ENCODE data around the gene ENOPH1.

DNA sequence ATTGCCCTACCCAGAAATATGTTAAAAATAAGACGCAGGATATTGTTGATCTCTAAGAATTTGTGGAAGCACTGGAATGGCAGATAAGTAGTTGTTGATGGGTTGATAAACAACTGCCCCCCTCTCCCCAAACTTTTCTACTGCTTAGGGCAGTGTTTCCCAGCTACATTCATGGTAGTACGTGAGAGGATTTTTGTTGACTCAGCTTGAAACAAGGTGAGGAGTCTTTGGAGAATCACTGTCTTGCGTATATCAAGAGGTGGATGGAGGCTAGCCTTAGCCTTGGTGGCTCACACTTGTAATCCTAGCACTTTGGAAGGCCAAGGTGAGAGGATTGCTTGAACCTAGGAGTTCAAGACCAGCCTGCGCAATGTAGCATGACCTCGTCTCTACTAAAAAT is 5.7 kb downstream of the ENOPH1 start:
- TF ChIP-seq, protein P1, sequence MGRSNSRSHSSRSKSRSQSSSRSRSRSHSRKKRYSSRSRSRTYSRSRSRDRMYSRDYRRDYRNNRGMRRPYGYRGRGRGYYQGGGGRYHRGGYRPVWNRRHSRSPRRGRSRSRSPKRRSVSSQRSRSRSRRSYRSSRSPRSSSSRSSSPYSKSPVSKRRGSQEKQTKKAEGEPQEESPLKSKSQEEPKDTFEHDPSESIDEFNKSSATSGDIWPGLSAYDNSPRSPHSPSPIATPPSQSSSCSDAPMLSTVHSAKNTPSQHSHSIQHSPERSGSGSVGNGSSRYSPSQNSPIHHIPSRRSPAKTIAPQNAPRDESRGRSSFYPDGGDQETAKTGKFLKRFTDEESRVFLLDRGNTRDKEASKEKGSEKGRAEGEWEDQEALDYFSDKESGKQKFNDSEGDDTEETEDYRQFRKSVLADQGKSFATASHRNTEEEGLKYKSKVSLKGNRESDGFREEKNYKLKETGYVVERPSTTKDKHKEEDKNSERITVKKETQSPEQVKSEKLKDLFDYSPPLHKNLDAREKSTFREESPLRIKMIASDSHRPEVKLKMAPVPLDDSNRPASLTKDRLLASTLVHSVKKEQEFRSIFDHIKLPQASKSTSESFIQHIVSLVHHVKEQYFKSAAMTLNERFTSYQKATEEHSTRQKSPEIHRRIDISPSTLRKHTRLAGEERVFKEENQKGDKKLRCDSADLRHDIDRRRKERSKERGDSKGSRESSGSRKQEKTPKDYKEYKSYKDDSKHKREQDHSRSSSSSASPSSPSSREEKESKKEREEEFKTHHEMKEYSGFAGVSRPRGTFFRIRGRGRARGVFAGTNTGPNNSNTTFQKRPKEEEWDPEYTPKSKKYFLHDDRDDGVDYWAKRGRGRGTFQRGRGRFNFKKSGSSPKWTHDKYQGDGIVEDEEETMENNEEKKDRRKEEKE (IDR thresholded peaks at IDR 0.05) = no peak
- TF ChIP-seq EZH2 (conservative IDR thresholded peaks at IDR 0.05; ENCODE audit: low read depth, low read length) (no peak), ZBTB20 (CRISPR knock-in tag; IDR thresholded peaks at IDR 0.05; ENCODE audit: borderline replicate concordance, low read depth) (no peak), THAP11 (CRISPR knock-in tag; IDR thresholded peaks at IDR 0.05) (no peak), ZC3H13 (CRISPR knock-in tag; IDR thresholded peaks at IDR 0.05) (no peak), FOXK2 (IDR thresholded peaks at IDR 0.05) (no peak), MXI1 (IDR thresholded peaks at IDR 0.05; ENCODE audit: borderline replicate concordance, low read depth, low read length) (no peak)
- TF ChIP-seq, protein P2, sequence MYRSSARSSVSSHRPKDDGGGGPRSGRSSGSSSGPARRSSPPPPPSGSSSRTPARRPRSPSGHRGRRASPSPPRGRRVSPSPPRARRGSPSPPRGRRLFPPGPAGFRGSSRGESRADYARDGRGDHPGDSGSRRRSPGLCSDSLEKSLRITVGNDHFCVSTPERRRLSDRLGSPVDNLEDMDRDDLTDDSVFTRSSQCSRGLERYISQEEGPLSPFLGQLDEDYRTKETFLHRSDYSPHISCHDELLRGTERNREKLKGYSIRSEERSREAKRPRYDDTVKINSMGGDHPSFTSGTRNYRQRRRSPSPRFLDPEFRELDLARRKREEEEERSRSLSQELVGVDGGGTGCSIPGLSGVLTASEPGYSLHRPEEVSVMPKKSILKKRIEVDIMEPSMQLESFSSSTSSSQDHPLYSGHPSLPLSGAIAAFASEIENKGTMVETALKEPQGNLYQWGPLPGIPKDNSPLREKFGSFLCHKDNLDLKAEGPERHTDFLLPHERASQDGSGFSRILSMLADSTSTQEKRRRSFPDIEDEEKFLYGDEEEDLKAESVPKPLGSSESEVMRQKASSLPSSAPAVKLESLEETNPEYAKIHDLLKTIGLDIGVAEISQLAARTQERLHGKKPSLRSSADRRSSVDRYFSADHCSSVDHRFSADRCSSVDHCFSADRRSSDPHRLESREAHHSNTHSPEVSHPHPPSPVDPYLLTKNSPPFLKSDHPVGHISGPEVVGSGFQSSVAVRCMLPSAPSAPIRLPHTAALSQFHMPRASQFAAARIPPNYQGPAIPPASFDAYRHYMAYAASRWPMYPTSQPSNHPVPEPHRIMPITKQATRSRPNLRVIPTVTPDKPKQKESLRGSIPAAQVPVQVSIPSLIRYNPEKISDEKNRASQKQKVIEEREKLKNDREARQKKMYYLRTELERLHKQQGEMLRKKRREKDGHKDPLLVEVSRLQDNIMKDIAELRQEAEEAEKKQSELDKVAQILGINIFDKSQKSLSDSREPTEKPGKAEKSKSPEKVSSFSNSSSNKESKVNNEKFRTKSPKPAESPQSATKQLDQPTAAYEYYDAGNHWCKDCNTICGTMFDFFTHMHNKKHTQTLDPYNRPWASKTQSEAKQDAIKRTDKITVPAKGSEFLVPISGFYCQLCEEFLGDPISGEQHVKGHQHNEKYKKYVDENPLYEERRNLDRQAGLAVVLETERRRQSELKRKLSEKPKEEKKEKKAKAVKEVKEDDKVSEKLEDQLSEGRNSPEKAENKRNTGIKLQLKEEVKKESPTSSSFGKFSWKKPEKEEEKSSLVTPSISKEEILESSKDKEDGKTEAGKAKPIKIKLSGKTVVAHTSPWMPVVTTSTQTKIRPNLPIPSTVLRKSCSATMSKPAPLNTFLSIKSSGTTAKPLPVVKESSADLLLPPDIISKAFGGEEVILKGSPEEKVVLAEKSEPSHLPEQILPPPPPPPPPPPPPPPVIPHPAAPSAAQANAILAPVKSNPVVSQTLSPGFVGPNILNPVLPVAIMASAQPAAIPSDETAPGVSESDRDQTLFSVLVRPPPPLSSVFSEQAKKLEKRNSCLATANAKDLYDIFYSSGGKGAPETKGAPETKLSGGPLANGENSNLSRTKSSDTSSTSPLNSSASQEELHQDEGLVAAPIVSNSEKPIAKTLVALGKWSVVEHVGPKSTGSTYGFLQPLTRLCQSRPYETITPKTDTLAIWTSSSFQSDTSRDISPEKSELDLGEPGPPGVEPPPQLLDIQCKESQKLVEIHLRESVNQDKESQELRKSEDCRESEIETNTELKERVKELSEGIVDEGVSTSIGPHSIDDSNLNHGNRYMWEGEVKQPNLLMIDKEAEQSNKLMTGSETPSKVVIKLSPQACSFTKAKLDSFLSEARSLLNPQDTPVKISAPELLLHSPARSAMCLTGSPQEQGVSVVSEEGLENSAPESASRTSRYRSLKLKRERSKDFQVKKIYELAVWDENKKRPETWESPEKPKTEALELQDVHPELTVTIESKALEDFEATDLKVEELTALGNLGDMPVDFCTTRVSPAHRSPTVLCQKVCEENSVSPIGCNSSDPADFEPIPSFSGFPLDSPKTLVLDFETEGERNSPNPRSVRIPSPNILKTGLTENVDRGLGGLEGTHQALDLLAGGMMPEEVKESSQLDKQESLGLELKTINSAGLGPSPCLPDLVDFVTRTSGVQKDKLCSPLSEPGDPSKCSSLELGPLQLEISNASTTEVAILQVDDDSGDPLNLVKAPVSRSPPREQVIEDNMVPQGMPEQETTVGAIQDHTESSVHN (CRISPR knock-in tag; IDR thresholded peaks at IDR 0.05) = no peak
- TF ChIP-seq, protein P3, sequence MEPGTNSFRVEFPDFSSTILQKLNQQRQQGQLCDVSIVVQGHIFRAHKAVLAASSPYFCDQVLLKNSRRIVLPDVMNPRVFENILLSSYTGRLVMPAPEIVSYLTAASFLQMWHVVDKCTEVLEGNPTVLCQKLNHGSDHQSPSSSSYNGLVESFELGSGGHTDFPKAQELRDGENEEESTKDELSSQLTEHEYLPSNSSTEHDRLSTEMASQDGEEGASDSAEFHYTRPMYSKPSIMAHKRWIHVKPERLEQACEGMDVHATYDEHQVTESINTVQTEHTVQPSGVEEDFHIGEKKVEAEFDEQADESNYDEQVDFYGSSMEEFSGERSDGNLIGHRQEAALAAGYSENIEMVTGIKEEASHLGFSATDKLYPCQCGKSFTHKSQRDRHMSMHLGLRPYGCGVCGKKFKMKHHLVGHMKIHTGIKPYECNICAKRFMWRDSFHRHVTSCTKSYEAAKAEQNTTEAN (CRISPR knock-in tag; conservative IDR thresholded peaks at IDR 0.05) = no peak
